Medulla oblongata (tissue), 1 donor: Measurements from ENCODE around the gene CATSPER2.
"Not testable (repeated sequence)": the region's sequence is repeated elsewhere in the genome, so short reads cannot be mapped to it uniquely, and the experiment has no call there.

Experiments used
- DNase-seq: peaks from one replicate; pipeline ENCODE4 v3.0.0-alpha.2; 2015; ENCODE audit errors: extremely low spot score

CATSPER2 gene

GRCh38 chr15:43593328-43594190 lies 55.1 kb downstream of the CATSPER2 start, which contains the start of gene CKMT1B:
TSS of gene CKMT1B (plus strand) at chr15:43594027. CDS start at chr15:43594219, 192 bp downstream.
- not testable (repeated sequence) for DNase-seq

- DNase-seq = not testable (repeated sequence)
These were observed 55.8 kb downstream of the CATSPER2 start for GRCh38 chr15:43592841-43593240.

DNA sequence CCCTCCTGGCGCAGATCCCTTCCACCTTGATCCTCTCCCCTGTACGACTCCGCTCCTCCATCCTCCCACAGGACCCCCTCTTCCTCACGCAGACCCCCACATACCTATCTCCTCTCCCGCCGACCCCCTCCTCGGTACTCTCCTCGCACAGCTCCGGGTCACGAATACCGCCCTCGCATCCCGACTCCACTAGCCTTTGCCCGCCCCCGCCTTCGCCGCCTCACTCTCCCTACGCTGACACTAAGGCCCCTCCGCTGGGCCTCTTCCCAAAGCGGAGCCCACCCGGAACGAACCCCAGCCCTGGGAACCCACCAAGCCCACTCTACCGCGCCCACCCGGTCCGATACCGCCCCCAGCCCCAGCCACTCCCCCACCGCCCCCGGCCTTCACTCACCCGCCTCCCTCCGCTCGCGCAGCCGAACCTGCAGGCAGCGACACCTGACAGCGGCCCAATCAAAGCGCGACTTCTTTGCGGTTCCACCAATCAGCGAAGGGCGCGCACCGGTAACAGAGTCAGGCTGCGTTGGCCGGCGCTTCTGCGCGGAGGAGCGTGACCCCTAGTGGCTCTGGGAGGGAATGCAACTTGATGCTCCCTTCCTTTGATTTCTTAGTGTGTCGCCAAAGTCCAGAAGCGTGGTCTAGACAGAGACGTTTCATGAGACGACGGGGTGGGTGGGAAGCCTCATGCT lies 58.7 kb downstream of the CATSPER2 start, which contains the start of gene PPIP5K1:
TSS of gene PPIP5K1 (minus strand) at position 431 of the 689 bp plus-strand sequence. CDS start 5,704 bp downstream, outside the sequence.
- DNase-seq = not testable (repeated sequence)
